Upper lobe of left lung (tissue), 6 donors: Measurements from ENCODE around the gene FOXN3. TPM values are rescaled to one million over a fixed set of nuclear protein-coding genes. Genes with fewer than 3 reads are reported as not detected.
A peak's percentile ranks its signal among the peaks of the same experiment; 100 is the strongest.

Source experiments
- ATAC-seq, 2 donors: fragments of 200-7000 bp; cut with Tn5 transposase; one replicate each; pipeline ENCODE4 v1.9.1; 2022; ENCODE audit warnings: mild to moderate bottlenecking in 2 of 2, moderate library complexity in 2 of 2; ENCODE audit not compliant: low FRiP score in 2 of 2
- DNase-seq, 2 donors: peaks; one replicate each; pipeline ENCODE4 v3.0.0-alpha.2; 2019 to 2020
- H3K27ac ChIP-seq, 4 donors: fragments of 200-600 bp; sonication (generic); one replicate each; pipeline ENCODE4 v1.5.1; 2016 to 2019
- H3K27me3 ChIP-seq, 4 donors: fragments of 200-600 bp; sonication (generic); one replicate each; pipeline ENCODE4 v1.5.1; 2017 to 2019
- H3K36me3 ChIP-seq, 4 donors: fragments of 200-600 bp; sonication (generic); one replicate each; pipeline ENCODE4 v1.5.1; 2016 to 2019
- H3K4me1 ChIP-seq, 4 donors: fragments of 200-600 bp; sonication (generic); one replicate each; pipeline ENCODE4 v1.5.1; 2018 to 2019
- H3K4me3 ChIP-seq, 4 donors: fragments of 200-600 bp; sonication (generic); one replicate each; pipeline ENCODE4 v1.5.1; 2017 to 2019; ENCODE audit warnings: mild to moderate bottlenecking in 2 of 4, moderate library complexity in 1 of 4
- H3K9me3 ChIP-seq, 4 donors: fragments of 200-600 bp; sonication (generic); one replicate each; pipeline ENCODE4 v1.5.1; 2018 to 2019
- CTCF ChIP-seq, 6 experiments: fragments of 450-650 bp in 4 of 6; fragments of 200-600 bp in 2 of 6; sonication (generic) in 2 of 6; IDR thresholded peaks; one replicate each; pipeline ENCODE4 v1.5.1; 2016 to 2019; ENCODE audit warnings: antibody characterized with exemption in 6 of 6
- EP300 ChIP-seq, 4 donors: sonication (generic); formaldehyde crosslinking; IDR thresholded peaks; one replicate each; pipeline ENCODE4 v1.5.1; 2017; ENCODE audit warnings: antibody characterized with exemption in 4 of 4, control low read depth in 2 of 4
- POLR2A ChIP-seq, 4 donors: fragments of 450-650 bp; IDR thresholded peaks; one replicate each; pipeline ENCODE4 v1.5.1; 2016 to 2017; ENCODE audit warnings: antibody characterized with exemption in 4 of 4, mild to moderate bottlenecking in 2 of 4
- POLR2AphosphoS5 ChIP-seq, 2 donors: sonication (generic); formaldehyde crosslinking; IDR thresholded peaks; one replicate each; pipeline ENCODE4 v1.5.1; 2017; ENCODE audit warnings: antibody characterized with exemption in 2 of 2
- WGBS, 2 donors: methylation state at CpG; one replicate each; pipeline ENCODE4 v1.1.5; 2017 to 2018; 5-methylcytosine and 5-hydroxymethylcytosine counted together
- total RNA-seq, 6 donors: library from RNA; depleted of rRNA in 4 of 6; stranded (reverse); fragments of >200 nt in 4 of 6; gene quantifications; one replicate each; pipeline versions ENCODE4 v1.1.0 to v1.2.1, GENCODE V29; 2016 to 2021
- donor health status: DM: no; HTN: no; CAD: no; lungs with moderate emphysema.
- donor health status: DM: no; HTN: yes; CAD: no; lungs with severe emphysema.

FOXN3 gene
- total RNA-seq, 6 donors from 2014 or later: 63.4 to 115 (median 77.2) TPM

- Histone ChIP-seq H3K9me3 (no peaks in the 10 kb centered on the region), H3K4me1 (peaks cover 18 to 22% (median 19%) of the 10 kb centered on the region in 4 donors), H3K4me3 (peak overlapping the region in 2 of 4 donors; percentile 25 to 27), H3K27me3 (no peaks in the 10 kb centered on the region), H3K27ac (peak overlapping the region; percentile 58 to 78 (median 69)), H3K36me3 (peaks cover 5 to 17% (median 15%) of the 10 kb centered on the region in 4 donors)
- no peak for DNase-seq
- ATAC-seq: peak; percentile 55 to 67
- TF ChIP-seq CTCF (IDR thresholded peaks at IDR 0.05) (no peak), POLR2A (IDR thresholded peaks at IDR 0.05) (no peak), POLR2AphosphoS5 (IDR thresholded peaks at IDR 0.05) (no peak), EP300 (IDR thresholded peaks at IDR 0.05) (no peak)
- 28 to 31% methylated on average over 11 of the region's 11 CpGs for WGBS, 2 donors
Measured at GRCh38 chr14:89165189-89166181, 251.5 kb downstream of the FOXN3 start.

GRCh38 chr14:89164168-89165073 is 252.6 kb downstream of the FOXN3 start:
- H3K4me3 ChIP-seq: peak overlapping the region in 2 of 4 donors; percentile 25 to 27
- H3K27me3 ChIP-seq: no peaks in the 10 kb centered on the region
- H3K27ac ChIP-seq: peak overlapping the region; percentile 58 to 78 (median 69)
- H3K36me3 ChIP-seq: peaks cover 5 to 17% (median 15%) of the 10 kb centered on the region in 4 donors
- peak; percentile 50 to 62 for ATAC-seq
- WGBS, 2 donors: 71 to 84% methylated on average over 17 to 18 of the region's 18 CpGs
- H3K4me1 ChIP-seq: peaks cover 18 to 22% (median 19%) of the 10 kb centered on the region in 4 donors
- H3K9me3 ChIP-seq: no peaks in the 10 kb centered on the region
- no peak for DNase-seq
- TF ChIP-seq POLR2A (IDR thresholded peaks at IDR 0.05) (no peak), POLR2AphosphoS5 (IDR thresholded peaks at IDR 0.05) (no peak), EP300 (IDR thresholded peaks at IDR 0.05) (no peak), CTCF (IDR thresholded peaks at IDR 0.05) (no peak)

- DNase-seq (no peak), ATAC-seq (no peak)
- Histone ChIP-seq H3K27ac (no peak overlapping the region), H3K4me3 (no peak overlapping the region), H3K27me3 (no peaks in the 10 kb centered on the region), H3K9me3 (no peaks in the 10 kb centered on the region), H3K4me1 (peaks cover 18 to 22% (median 19%) of the 10 kb centered on the region in 4 donors), H3K36me3 (peaks cover 5 to 17% (median 15%) of the 10 kb centered on the region in 4 donors)
- 94 to 96% methylated on average over 14 to 17 of the region's 17 CpGs for WGBS, 2 donors
- no peak for TF ChIP-seq EP300 (IDR thresholded peaks at IDR 0.05)
- no peak for TF ChIP-seq POLR2AphosphoS5 (IDR thresholded peaks at IDR 0.05)
- TF ChIP-seq POLR2A (IDR thresholded peaks at IDR 0.05): no peak
- TF ChIP-seq CTCF (IDR thresholded peaks at IDR 0.05): no peak
Measured at GRCh38 chr14:89163031-89163636, 253.9 kb downstream of the FOXN3 start.

GRCh38 chr14:89162586-89162985 is 254.4 kb downstream of the FOXN3 start:
- 96 to 98% methylated on average over 22 of the region's 22 CpGs for WGBS, 2 donors
- H3K36me3 ChIP-seq: peaks cover 5 to 17% (median 15%) of the 10 kb centered on the region in 4 donors
- no peak overlapping the region for H3K4me3 ChIP-seq
- H3K27me3 ChIP-seq: no peaks in the 10 kb centered on the region
- no peak for ATAC-seq
- H3K4me1 ChIP-seq: peaks cover 18 to 21% (median 19%) of the 10 kb centered on the region in 4 donors
- H3K9me3 ChIP-seq: no peaks in the 10 kb centered on the region
- TF ChIP-seq POLR2A (IDR thresholded peaks at IDR 0.05): no peak
- no peak for TF ChIP-seq POLR2AphosphoS5 (IDR thresholded peaks at IDR 0.05)
- TF ChIP-seq CTCF (IDR thresholded peaks at IDR 0.05): no peak
- TF ChIP-seq EP300 (IDR thresholded peaks at IDR 0.05): no peak
- DNase-seq: peak in 1 of 2 donors; percentile 61
- H3K27ac ChIP-seq: no peak overlapping the region
